HG03520 (cell line): Measurements from ENCODE around the gene S100B.

Source experiments
- ATAC-seq: cut with Tn5 transposase; IDR thresholded peaks from one replicate; pipeline ENCODE4 v1.9.1; 2021; ENCODE audit warnings: mild to moderate bottlenecking, moderate library complexity; ENCODE audit not compliant: unreplicated experiment

Gene S100B

DNA sequence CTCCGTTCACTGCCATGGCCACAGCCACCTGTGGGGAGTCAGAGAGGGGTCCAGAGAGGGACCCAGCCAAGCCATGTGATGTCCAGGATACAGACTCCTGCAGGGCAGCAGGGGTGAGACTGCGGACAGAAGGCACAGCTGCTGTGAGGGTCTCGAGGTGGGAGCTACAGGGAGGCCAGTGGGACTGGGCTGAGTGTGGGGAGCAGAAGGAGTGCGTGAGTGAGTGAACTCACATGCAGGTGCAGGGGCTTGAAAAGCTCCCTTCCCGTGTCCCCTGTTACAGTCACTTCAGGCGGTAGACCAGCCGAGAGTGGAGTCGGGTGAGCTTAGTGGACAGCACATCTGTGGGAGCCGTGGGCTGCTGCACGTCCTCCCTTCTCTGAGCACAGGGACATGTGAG lies 42.4 kb downstream of the S100B start:
- no peak for ATAC-seq

GRCh38 chr21:46561445-46562090 lies 43.3 kb downstream of the S100B start:
- ATAC-seq, result no peak

GRCh38 chr21:46560568-46561444 lies 44.1 kb downstream of the S100B start:
- ATAC-seq, result no peak

GRCh38 chr21:46559291-46559983 lies 45.4 kb downstream of the S100B start:
- ATAC-seq, result no peak

GRCh38 chr21:46557919-46558392 lies 46.9 kb downstream of the S100B start:
- no peak for ATAC-seq

GRCh38 chr21:46557469-46557868 lies 47.4 kb downstream of the S100B start:
- ATAC-seq, result no peak

DNA sequence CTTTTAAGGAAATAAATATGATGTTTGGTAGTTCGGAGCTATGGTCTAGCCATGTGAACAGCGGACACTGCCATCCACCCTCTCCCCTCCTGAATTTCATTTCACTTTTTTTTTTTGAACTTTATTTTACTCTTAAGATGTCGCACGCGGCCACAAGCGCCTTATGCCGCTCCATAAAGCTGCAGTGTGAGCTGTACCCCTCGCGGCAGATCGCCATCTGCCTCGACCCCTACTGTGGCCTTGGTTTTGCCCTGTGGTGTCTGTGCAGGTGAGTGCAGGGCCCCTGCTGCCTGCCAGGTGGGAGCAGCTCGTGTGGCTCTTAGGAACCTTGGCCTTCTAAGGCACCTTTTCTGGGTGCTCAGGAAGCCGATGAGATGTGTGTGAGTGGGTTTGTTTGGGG lies 48.1 kb downstream of the S100B start:
- ATAC-seq, result no peak

DNA sequence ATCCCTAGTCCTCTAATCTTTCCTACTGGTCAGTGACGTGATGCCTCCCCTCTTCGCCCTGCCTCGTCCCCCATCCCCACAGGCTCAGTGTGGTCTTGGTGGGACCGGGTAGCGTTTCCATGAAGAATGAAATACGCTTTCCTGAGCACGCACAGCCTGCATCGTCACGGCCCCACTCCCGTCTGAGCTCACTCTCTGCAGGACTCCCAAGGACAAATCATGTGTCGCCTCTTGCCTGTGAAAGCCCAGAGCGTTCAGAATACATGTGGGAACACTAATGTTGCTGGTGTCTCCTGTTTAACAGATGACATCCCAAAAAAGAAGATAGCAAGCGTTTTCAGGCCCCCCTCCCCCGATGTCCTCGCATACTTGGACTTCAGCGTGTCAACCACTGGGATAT lies 49.2 kb downstream of the S100B start:
- no peak for ATAC-seq

- no peak for ATAC-seq
Measured at GRCh38 chr21:46555225-46555617, 49.7 kb downstream of the S100B start.

- no peak for ATAC-seq
Measured at GRCh38 chr21:46554431-46555224, 50.3 kb downstream of the S100B start.

GRCh38 chr21:46553993-46554392 lies 50.9 kb downstream of the S100B start:
- no peak for ATAC-seq

DNA sequence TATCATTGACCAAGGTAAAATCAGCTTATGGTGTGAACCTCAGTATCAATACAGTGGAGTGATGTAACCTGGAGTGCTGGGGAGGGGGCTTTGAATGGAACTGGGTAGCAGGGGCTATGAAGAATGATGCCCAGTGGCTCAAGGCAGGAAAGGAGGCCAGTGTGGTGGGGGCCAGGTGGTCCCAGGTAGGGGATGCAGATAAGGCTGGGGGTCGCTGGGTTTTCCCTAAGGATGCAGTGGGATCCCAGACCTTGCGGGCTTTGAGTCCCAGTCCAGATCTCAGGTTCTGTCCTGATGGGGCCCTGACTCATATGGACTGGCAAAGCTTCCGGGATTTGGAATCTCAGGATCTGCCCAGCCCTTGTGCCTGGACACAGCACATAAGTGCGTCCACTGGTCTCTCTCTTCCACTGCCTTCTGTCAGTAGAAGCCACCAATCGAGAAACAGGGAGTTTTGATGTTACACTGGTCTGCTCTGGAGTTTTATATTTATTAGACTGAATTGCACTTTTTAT lies 52.0 kb downstream of the S100B start:
- ATAC-seq, result no peak

DNA sequence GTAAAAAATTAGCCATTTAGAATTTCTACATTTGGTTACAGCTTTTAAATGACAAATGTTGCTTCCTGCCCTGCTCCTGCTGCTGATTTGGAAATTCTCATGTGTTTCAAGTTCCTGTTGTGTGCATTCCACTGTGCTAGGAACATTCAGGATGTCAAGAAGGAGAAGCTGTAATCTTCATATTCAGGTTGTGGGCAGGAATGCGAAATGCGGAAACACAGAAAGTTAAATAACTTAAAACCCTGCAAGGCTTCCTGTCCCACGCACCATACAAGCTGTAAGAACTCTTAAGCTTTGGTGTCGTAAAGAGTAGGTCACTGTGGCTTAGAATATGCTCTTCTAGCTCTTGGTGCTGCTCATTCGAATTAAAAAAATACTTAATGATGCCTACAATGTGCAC lies 52.6 kb downstream of the S100B start:
- no peak for ATAC-seq

GRCh38 chr21:46551636-46552241 lies 53.1 kb downstream of the S100B start:
- no peak for ATAC-seq

GRCh38 chr21:46550116-46550941 lies 54.6 kb downstream of the S100B start:
- no peak for ATAC-seq

DNA sequence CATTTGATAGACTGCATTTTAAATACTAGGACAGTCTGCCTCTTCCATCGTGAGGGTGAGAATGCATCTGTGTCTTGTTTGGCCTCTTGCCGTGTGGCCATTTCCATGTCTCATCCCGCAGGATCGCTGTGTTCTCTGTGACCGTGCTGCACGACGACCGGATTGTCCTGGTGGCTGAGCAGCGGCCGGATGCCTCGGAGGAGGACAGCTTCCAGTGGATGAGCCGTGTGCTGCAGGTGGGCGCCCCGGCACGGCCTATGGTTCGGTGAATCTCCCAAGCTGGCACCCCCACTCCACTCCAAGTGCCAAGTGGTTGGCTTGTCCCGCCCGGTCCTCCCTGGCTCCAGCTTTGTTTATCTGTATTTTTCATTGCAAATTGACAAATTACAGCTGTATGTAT lies 55.2 kb downstream of the S100B start:
- no peak for ATAC-seq
